ENCODE measurements around the gene ANKDD1A. TPM values are rescaled to one million over a fixed set of nuclear protein-coding genes. Genes with fewer than 3 reads are reported as not detected.
A peak's percentile ranks its signal among the peaks of the same experiment; 100 is the strongest.

ANKDD1A gene
- total RNA-seq, 1 donor from 2014 or later = 6.9 TPM

GRCh38 chr15:64888336-64888735 is 23.4 kb upstream of the ANKDD1A start:
- no peak overlapping the region for H3K27ac Mint-ChIP-seq (ENCODE audit: unreplicated experiment)

GRCh38 chr15:64891561-64891960 is 20.1 kb upstream of the ANKDD1A start:
- Mint-ChIP-seq H3K36me3 (ENCODE audit: low read depth, unreplicated experiment) (no peaks in the 10 kb centered on the region), H3K4me3 (ENCODE audit: unreplicated experiment) (no peak overlapping the region), H3K27me3 (ENCODE audit: unreplicated experiment) (peaks cover 4% of the 10 kb centered on the region), H3K4me1 (ENCODE audit: unreplicated experiment) (peaks cover 39% of the 10 kb centered on the region), H3K9me3 (ENCODE audit: unreplicated experiment) (no peaks in the 10 kb centered on the region), H3K27ac (ENCODE audit: unreplicated experiment) (no peak overlapping the region)
- no peak for TF ChIP-seq CTCF (IDR thresholded peaks at IDR 0.05; ENCODE audit: unreplicated experiment)
- DNase-seq (ENCODE audit: low spot score) = no peak

More at GRCh38 chr15:64888336-64888735, 23.4 kb upstream of the ANKDD1A start:
- Mint-ChIP-seq H3K9me3 (ENCODE audit: unreplicated experiment) (no peaks in the 10 kb centered on the region), H3K36me3 (ENCODE audit: low read depth, unreplicated experiment) (no peaks in the 10 kb centered on the region), H3K4me1 (ENCODE audit: unreplicated experiment) (peaks cover 17% of the 10 kb centered on the region), H3K4me3 (ENCODE audit: unreplicated experiment) (no peak overlapping the region), H3K27me3 (ENCODE audit: unreplicated experiment) (peaks cover 5% of the 10 kb centered on the region)
- TF ChIP-seq CTCF (IDR thresholded peaks at IDR 0.05; ENCODE audit: unreplicated experiment) = no peak
- no peak for DNase-seq (ENCODE audit: low spot score)

GRCh38 chr15:64892847-64893403 is 18.8 kb upstream of the ANKDD1A start:
- H3K4me3 Mint-ChIP-seq (ENCODE audit: unreplicated experiment) = peak overlapping the region; percentile 51
- no peak overlapping the region for H3K27ac Mint-ChIP-seq (ENCODE audit: unreplicated experiment)
- peaks cover 8% of the 10 kb centered on the region for H3K27me3 Mint-ChIP-seq (ENCODE audit: unreplicated experiment)

GRCh38 chr15:64893481-64894394 is 18.0 kb upstream of the ANKDD1A start:
- Mint-ChIP-seq H3K4me3 (ENCODE audit: unreplicated experiment) (peak overlapping the region; percentile 91), H3K27me3 (ENCODE audit: unreplicated experiment) (peaks cover 8% of the 10 kb centered on the region), H3K36me3 (ENCODE audit: low read depth, unreplicated experiment) (peaks cover 6% of the 10 kb centered on the region), H3K4me1 (ENCODE audit: unreplicated experiment) (peaks cover 52% of the 10 kb centered on the region), H3K27ac (ENCODE audit: unreplicated experiment) (peak overlapping the region; percentile 97), H3K9me3 (ENCODE audit: unreplicated experiment) (no peaks in the 10 kb centered on the region)
- peak; percentile 91 for DNase-seq (ENCODE audit: low spot score)
- TF ChIP-seq CTCF (IDR thresholded peaks at IDR 0.05; ENCODE audit: unreplicated experiment) = no peak

More at GRCh38 chr15:64892847-64893403, 18.8 kb upstream of the ANKDD1A start:
- H3K9me3 Mint-ChIP-seq (ENCODE audit: unreplicated experiment) = no peaks in the 10 kb centered on the region
- peaks cover 2% of the 10 kb centered on the region for H3K36me3 Mint-ChIP-seq (ENCODE audit: low read depth, unreplicated experiment)
- TF ChIP-seq CTCF (IDR thresholded peaks at IDR 0.05; ENCODE audit: unreplicated experiment) = no peak
- H3K4me1 Mint-ChIP-seq (ENCODE audit: unreplicated experiment) = peaks cover 49% of the 10 kb centered on the region
- no peak for DNase-seq (ENCODE audit: low spot score)
